Measurements from ENCODE around the gene NLGN1.

Gene NLGN1

GRCh38 chr3:173641696-173642095, 244.2 kb downstream of the NLGN1 start:
- DNase-seq (no peak), ATAC-seq (no peak)

GRCh38 chr3:173644086-173645082, 246.8 kb downstream of the NLGN1 start:
- DNase-seq (no peak), ATAC-seq (peak; percentile 46)

- ATAC-seq: no peak
- DNase-seq: no peak
These were observed 253.1 kb downstream of the NLGN1 start for GRCh38 chr3:173650596-173650995.

- DNase-seq (no peak), ATAC-seq (no peak)
These were observed 254.5 kb downstream of the NLGN1 start for GRCh38 chr3:173652093-173652492.

- ATAC-seq (no peak), DNase-seq (no peak)
These were observed 256.2 kb downstream of the NLGN1 start for GRCh38 chr3:173653781-173654180.

GRCh38 chr3:173659972-173660371, 262.4 kb downstream of the NLGN1 start:
- ATAC-seq (no peak), DNase-seq (no peak)

- ATAC-seq (no peak), DNase-seq (no peak)
These were observed 263.2 kb downstream of the NLGN1 start for GRCh38 chr3:173660645-173661299.

- DNase-seq (no peak), ATAC-seq (no peak)
These were observed 266.2 kb downstream of the NLGN1 start for GRCh38 chr3:173663696-173664111.

GRCh38 chr3:173676094-173676493, 278.6 kb downstream of the NLGN1 start:
- no peak for DNase-seq
- ATAC-seq: no peak

- ATAC-seq: no peak
- DNase-seq: no peak
These were observed 283.7 kb downstream of the NLGN1 start for GRCh38 chr3:173681188-173681678.

GRCh38 chr3:173685456-173685855, 287.9 kb downstream of the NLGN1 start:
- ATAC-seq (no peak), DNase-seq (no peak)

- DNase-seq: no peak
- ATAC-seq: no peak
These were observed 290.8 kb downstream of the NLGN1 start for GRCh38 chr3:173688216-173688842.

- DNase-seq (no peak), ATAC-seq (no peak)
These were observed 293.1 kb downstream of the NLGN1 start for GRCh38 chr3:173690542-173691180.

- ATAC-seq (no peak), DNase-seq (no peak)
These were observed 301.8 kb downstream of the NLGN1 start for GRCh38 chr3:173699353-173699752.

GRCh38 chr3:173700336-173700735, 302.8 kb downstream of the NLGN1 start:
- DNase-seq: no peak
- no peak for ATAC-seq

GRCh38 chr3:173702561-173702960, 305.0 kb downstream of the NLGN1 start:
- ATAC-seq (no peak), DNase-seq (no peak)

GRCh38 chr3:173703771-173704170, 306.2 kb downstream of the NLGN1 start:
- ATAC-seq (no peak), DNase-seq (no peak)

- DNase-seq: no peak
- no peak for ATAC-seq
These were observed 309.1 kb downstream of the NLGN1 start for GRCh38 chr3:173706630-173707029.

- ATAC-seq (no peak), DNase-seq (no peak)
These were observed 310.6 kb downstream of the NLGN1 start for GRCh38 chr3:173708191-173708590.

GRCh38 chr3:173709026-173709425, 311.5 kb downstream of the NLGN1 start:
- DNase-seq: no peak
- ATAC-seq: no peak

GRCh38 chr3:173711619-173712018, 314.1 kb downstream of the NLGN1 start:
- DNase-seq (no peak), ATAC-seq (no peak)

- DNase-seq (no peak), ATAC-seq (no peak)
These were observed 322.0 kb downstream of the NLGN1 start for GRCh38 chr3:173719585-173719984.
